ENCODE results near the gene MSTN. TPM values are rescaled to one million over a fixed set of nuclear protein-coding genes. Genes with fewer than 3 reads are reported as not detected.

The MSTN gene
- total RNA-seq, 1 experiment from 2014 or later = not detected

DNA sequence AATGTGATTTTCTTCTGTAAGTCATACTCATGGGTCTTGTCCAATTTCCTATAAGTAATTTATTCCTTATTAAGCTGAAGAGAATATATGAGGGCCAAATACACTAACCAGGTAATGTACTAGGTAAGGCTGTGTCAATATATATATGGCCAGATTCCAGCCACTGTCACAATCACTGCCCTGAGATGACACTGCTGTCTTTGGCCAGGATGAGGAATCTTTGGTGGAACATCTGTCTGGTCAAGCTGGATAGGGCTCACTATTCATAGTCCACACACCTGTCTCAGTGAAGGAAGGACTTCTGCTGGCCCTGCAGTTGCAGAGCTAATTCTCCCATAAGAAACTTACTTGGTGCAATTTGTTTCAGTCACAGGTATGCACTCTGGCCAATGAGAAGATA lies 11.3 kb downstream of the MSTN start:
- H3K27me3 ChIP-seq (replicated peaks; ENCODE audit: insufficient read depth, low read depth, low read length, poor library complexity) = no peaks in the 10 kb centered on the region
- CTCF ChIA-PET = no interaction called here

DNA sequence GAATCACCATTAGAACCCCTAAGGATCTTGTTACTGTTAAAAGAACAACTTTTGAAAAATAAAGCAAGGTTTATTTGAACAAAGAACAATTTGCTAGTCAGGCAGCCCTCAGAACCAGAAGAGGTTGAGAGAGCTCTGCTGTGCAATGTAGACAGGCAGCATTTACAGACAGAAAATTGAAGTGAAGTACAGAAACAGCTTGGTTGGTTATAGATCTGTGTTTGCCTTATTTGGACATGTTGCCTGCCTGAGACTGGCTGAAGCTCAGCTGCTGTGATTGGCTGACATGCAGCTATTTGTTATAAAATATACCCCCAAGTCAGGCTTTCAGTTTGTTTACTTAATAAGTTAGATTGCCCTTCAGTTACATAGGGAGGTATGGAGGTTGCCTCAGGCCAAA lies 12.5 kb downstream of the MSTN start:
- Histone ChIP-seq H3K27ac (ENCODE audit: low read depth, low read length, poor library complexity, severe bottlenecking) (no peak overlapping the region), H3K9me3 (ENCODE audit: low read depth, low read length, poor library complexity, severe bottlenecking) (no peaks in the 10 kb centered on the region), H3K4me1 (ENCODE audit: insufficient read depth, low read length, poor library complexity, severe bottlenecking) (no peaks in the 10 kb centered on the region), H3K4me3 (ENCODE audit: low read depth, low read length, poor library complexity, severe bottlenecking) (no peak overlapping the region), H3K36me3 (ENCODE audit: insufficient read depth, low read length, poor library complexity, severe bottlenecking) (no peaks in the 10 kb centered on the region), H3K27me3 (replicated peaks; ENCODE audit: insufficient read depth, low read depth, low read length, poor library complexity) (no peaks in the 10 kb centered on the region)
- TF ChIP-seq CTCF (conservative IDR thresholded peaks at IDR 0.05; ENCODE audit: low read depth, low read length) (no peak), EZH2 (IDR thresholded peaks at IDR 0.05; ENCODE audit: borderline replicate concordance, low read depth, low read length, poor library complexity, severe bottlenecking) (no peak)
- intact Hi-C loops (cut with micrococcal nuclease; ENCODE audit: unreplicated experiment) = no loop called here
- DNase-seq (ENCODE audit: low spot score) = no peak
- BruUV-seq (replicated peaks) = no TSS peak
- POLR2A ChIA-PET (ENCODE audit: low non-redundant PET) = interaction anchor here (0.7 kb wide), 1 partner anchor 30 kb away, joined by 3 read pairs; no protein-coding TSS in a partner anchor
- CTCF ChIA-PET = no interaction called here

More for the DNA sequence above, 11.3 kb downstream of the MSTN start:
- Histone ChIP-seq H3K27ac (ENCODE audit: low read depth, low read length, poor library complexity, severe bottlenecking) (no peak overlapping the region), H3K36me3 (ENCODE audit: insufficient read depth, low read length, poor library complexity, severe bottlenecking) (no peaks in the 10 kb centered on the region), H3K9me3 (ENCODE audit: low read depth, low read length, poor library complexity, severe bottlenecking) (no peaks in the 10 kb centered on the region), H3K4me1 (ENCODE audit: insufficient read depth, low read length, poor library complexity, severe bottlenecking) (no peaks in the 10 kb centered on the region), H3K4me3 (ENCODE audit: low read depth, low read length, poor library complexity, severe bottlenecking) (no peak overlapping the region)
- intact Hi-C loops (cut with micrococcal nuclease; ENCODE audit: unreplicated experiment) = no loop called here
- POLR2A ChIA-PET (ENCODE audit: low non-redundant PET) = no interaction called here
- DNase-seq (ENCODE audit: low spot score) = no peak
- BruUV-seq (replicated peaks) = no TSS peak
- TF ChIP-seq CTCF (conservative IDR thresholded peaks at IDR 0.05; ENCODE audit: low read depth, low read length) = no peak
- no peak for TF ChIP-seq EZH2 (IDR thresholded peaks at IDR 0.05; ENCODE audit: borderline replicate concordance, low read depth, low read length, poor library complexity, severe bottlenecking)

- intact Hi-C loops (cut with micrococcal nuclease; ENCODE audit: unreplicated experiment) = no loop called here
- ChIA-PET POLR2A (ENCODE audit: low non-redundant PET) (no interaction called here), CTCF (no interaction called here)
- no peak overlapping the region for H3K4me3 ChIP-seq (ENCODE audit: low read depth, low read length, poor library complexity, severe bottlenecking)
- no peaks in the 10 kb centered on the region for H3K9me3 ChIP-seq (ENCODE audit: low read depth, low read length, poor library complexity, severe bottlenecking)
- no peaks in the 10 kb centered on the region for H3K4me1 ChIP-seq (ENCODE audit: insufficient read depth, low read length, poor library complexity, severe bottlenecking)
- TF ChIP-seq EZH2 (IDR thresholded peaks at IDR 0.05; ENCODE audit: borderline replicate concordance, low read depth, low read length, poor library complexity, severe bottlenecking) = no peak
- no peak for TF ChIP-seq CTCF (conservative IDR thresholded peaks at IDR 0.05; ENCODE audit: low read depth, low read length)
- H3K27me3 ChIP-seq (replicated peaks; ENCODE audit: insufficient read depth, low read depth, low read length, poor library complexity) = peaks cover 2% of the 10 kb centered on the region
- no peaks in the 10 kb centered on the region for H3K36me3 ChIP-seq (ENCODE audit: insufficient read depth, low read length, poor library complexity, severe bottlenecking)
- BruUV-seq (replicated peaks) = no TSS peak
- H3K27ac ChIP-seq (ENCODE audit: low read depth, low read length, poor library complexity, severe bottlenecking) = no peak overlapping the region
- no peak for DNase-seq (ENCODE audit: low spot score)
Measured at GRCh38 chr2:190044866-190045265, 17.7 kb downstream of the MSTN start.
